Retinal pigment epithelial cell (primary cell): ENCODE results near the gene GRAMD1B.

Source experiments
- DNase-seq: peaks from one replicate; pipeline ENCODE4 v3.0.0-alpha.2; 2010; ENCODE audit warnings: low read depth
- H3K4me3 ChIP-seq: 2 replicates; pipeline ENCODE4 v1.5.1; 2011; ENCODE audit warnings: mild to moderate bottlenecking, low read length, control low read depth, moderate library complexity
- TF ChIP-seq, protein P1 (sequence below): conservative IDR thresholded peaks from 2 replicates; pipeline ENCODE4 v1.5.1; 2011; ENCODE audit warnings: low read depth, low read length, control low read depth, inconsistent platforms

Gene GRAMD1B

DNA sequence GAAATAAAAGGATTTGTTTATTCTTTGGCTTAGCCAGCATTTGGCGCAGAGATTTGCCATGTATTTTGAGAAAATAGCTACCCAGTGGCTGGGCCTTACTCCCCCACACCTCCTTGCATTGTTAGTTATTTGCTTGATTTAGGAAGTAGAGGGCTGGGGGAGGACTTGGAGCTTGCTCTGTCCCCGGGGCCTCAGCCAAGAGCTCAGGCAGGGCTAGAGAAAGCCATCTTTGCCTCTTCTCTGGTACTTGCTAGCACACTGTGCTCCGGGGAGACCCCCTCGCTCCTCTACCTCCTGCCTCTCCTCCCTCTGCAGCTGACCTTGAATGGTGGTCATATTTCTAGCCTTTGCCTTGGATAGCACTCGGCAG is 131.3 kb downstream of the GRAMD1B start:
- no peak overlapping the region for H3K4me3 ChIP-seq

DNA sequence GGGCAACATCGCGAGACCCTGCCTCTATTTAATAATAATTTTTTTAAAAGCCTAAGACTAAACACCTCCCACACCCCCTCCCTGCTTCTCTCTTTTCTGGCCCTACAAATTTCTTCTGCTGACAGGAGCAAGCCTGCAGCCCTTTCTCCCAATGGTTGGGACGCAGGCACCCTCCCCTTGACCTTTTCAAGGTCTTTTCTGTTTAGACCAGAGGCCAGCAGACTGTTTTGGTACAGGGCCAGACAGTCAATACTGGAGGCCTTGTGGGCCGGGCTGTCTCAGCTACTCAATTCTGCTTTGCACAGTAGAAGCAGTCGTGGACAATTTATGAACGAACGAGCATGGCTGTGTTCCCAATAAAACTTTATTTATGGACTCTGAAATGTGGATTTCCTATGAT is 132.1 kb downstream of the GRAMD1B start:
- TF ChIP-seq, protein P1, sequence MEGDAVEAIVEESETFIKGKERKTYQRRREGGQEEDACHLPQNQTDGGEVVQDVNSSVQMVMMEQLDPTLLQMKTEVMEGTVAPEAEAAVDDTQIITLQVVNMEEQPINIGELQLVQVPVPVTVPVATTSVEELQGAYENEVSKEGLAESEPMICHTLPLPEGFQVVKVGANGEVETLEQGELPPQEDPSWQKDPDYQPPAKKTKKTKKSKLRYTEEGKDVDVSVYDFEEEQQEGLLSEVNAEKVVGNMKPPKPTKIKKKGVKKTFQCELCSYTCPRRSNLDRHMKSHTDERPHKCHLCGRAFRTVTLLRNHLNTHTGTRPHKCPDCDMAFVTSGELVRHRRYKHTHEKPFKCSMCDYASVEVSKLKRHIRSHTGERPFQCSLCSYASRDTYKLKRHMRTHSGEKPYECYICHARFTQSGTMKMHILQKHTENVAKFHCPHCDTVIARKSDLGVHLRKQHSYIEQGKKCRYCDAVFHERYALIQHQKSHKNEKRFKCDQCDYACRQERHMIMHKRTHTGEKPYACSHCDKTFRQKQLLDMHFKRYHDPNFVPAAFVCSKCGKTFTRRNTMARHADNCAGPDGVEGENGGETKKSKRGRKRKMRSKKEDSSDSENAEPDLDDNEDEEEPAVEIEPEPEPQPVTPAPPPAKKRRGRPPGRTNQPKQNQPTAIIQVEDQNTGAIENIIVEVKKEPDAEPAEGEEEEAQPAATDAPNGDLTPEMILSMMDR = no peak
- DNase-seq = no peak
- no peak overlapping the region for H3K4me3 ChIP-seq

More for the DNA sequence above, 131.3 kb downstream of the GRAMD1B start:
- no peak for DNase-seq
- TF ChIP-seq, protein P1 = no peak

DNA sequence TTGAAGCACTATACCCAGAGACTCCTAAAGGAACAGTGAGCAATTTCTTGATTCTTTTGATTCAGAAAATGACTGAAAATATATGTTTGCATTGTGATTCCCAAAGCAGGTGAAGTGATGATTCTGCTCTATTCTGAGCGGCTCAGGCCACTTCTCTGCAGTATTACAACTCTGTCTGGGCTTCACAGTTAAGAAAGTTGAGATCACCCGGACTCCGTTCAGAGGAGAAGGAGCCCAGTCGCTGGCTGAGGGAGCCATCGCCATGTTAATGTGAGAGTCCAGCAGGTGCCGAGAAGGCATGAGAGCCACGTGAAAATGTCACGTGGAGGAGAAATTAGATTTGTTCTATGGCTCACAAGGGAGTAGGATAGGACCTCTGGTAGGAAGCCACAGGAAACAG is 132.8 kb downstream of the GRAMD1B start:
- H3K4me3 ChIP-seq = no peak overlapping the region
- TF ChIP-seq, protein P1 = no peak
- DNase-seq = no peak

DNA sequence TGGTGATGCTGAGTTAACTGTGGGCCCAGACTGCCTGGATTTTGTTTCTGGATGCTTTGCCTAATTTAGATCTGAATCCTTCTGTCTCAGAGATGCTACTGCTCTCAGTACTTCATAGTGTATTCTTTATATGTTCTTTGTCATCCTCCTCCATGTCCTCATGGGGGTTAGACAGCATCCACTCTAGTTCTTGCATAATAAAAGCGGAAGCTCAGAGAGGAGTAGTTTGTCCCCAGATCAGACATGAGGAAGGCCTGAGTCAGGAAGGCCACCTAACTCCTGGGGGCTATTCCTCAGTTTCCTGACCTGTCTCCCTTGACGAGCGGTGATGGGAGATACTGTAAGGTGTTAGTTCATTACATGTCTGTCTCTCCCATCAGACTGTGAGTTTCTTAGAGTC is 134.2 kb downstream of the GRAMD1B start:
- no peak overlapping the region for H3K4me3 ChIP-seq
- DNase-seq = no peak
- TF ChIP-seq, protein P1 = no peak

DNA sequence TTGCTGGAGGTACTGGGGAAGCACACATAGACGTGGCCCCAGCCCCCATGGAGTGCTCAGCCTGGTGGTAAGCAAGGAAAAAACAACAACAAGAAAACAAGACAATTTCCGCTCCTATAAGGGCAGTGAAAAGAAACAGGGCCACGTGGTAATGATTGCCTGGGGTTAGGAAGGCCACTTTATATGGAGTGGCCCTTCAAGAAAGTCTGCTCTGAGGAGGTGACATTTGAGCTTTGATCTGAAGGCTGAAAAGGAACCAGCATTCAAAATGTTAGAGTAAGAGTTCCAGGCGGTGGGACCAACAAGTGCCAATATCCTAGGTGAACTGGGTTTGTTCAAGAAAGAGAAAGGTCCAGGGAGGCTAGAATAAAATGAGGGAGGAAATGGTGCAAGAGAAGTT is 136.8 kb downstream of the GRAMD1B start:
- TF ChIP-seq, protein P1 = no peak
- DNase-seq = no peak
- H3K4me3 ChIP-seq = no peak overlapping the region

DNA sequence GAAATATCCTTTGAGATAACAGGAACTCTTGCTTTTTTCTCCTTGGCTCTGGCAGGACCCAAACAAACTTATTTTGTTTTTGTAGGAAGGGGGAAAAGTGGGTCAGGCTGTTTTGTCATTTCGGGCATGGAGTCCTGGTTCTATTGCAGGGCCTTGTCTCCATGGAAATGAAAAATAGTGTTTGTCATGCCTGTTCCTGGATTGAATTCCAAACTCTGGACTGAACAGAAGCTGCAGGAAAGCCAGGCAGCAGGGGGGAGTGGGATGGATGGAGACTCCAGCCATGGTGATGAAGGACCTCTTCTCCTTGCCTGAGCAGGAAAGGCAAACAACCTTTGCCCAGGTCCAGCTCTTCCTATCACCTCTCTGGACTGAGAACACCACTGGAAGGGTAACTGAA is 137.4 kb downstream of the GRAMD1B start:
- TF ChIP-seq, protein P1 = no peak
- no peak overlapping the region for H3K4me3 ChIP-seq
- no peak for DNase-seq

DNA sequence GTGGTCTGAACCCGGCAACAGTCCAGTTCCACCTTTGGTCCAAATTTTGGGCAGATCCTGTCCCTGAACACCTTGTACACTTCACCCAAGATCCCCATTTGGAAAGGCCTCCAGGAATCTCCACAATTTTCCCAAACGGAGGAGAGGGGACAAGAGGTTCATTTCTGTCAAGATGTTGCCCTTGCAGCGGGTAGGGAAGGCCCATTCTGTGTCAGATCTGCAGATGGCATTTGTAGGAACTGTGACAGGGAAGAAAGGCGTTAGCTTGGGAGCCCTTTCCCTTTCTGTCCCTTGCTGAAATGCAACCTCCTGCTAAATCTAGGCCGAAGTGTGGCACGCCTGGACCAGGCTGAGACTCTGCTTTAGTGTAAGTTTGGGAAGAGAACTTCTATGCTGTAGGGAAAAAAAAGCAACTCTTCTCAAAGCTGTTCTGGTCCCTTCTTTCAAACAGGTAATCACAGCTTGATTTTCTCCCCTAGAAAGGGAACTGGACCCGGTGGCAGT is 138.3 kb downstream of the GRAMD1B start:
- DNase-seq = no peak
- H3K4me3 ChIP-seq = no peak overlapping the region
- TF ChIP-seq, protein P1 = no peak
